GM19099 (cell line): ENCODE data around the gene TINCR.

Experiments
- POLR2A ChIP-seq: IDR thresholded peaks from 3 replicates; pipeline ENCODE4 v1.6.1; 2011; ENCODE audit warnings: low read depth; ENCODE audit not compliant: insufficient read length; ENCODE audit errors: extremely low read depth

The TINCR gene

DNA sequence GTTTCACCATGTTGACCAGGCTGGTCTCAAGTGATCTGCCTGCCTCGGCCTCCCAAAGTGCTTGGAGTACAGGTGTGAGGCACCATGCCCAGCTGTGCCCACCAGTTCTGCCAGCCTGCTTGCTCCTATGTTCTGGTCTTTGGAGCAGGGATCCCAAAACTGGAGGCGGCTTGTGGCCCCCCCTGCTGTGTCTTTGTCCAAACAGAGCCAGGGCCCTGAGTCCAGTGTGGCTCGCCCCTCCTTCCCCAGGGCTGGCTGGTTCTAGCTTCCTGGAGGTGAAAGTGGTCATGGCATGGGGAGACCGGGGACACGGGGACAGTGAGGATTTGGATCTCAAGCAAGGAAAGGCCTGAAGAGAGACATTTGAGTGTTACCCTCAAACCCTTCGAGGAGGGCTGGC, 11.5 kb upstream of the TINCR start:
- TF ChIP-seq POLR2A = no peak

DNA sequence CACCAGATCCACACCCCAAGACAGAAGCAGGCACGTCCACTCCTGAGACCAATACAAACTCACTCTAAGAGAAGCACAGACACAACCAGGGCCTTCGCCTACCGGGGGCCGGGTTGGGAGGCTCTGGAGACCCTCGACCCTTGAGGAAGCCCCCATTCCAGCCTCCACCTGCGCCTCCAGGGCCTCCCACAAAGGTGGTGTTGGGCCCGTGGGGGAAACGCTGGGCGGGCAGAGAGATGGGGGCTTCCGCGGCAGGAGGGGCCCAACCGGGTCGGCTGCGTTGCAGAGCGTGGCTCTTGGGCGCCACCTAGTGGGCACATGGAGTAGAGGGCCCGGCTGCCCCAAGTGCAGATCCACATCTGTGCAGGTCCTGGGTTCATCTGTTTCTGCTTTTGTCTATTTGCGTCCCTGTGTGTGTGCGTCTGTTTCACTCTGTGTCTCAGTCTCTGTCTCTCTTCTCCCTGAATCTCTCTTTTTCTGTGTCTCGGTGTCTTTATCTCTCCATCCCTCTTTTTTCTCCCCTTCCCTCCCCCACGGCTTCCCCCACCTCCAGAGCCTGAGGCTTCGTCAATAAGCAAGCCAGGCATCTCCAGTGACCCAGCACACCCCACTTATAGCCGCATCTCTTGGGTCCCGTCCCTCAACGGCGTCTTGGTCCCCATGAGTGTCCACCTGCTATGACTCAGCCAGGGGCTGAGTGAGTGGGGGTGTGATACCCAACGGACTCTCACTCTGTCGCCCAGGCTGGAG, 10.5 kb upstream of the TINCR start:
- no peak for TF ChIP-seq POLR2A

GRCh38 chr19:5575590-5575989, 7.8 kb upstream of the TINCR start:
- TF ChIP-seq POLR2A = no peak

DNA sequence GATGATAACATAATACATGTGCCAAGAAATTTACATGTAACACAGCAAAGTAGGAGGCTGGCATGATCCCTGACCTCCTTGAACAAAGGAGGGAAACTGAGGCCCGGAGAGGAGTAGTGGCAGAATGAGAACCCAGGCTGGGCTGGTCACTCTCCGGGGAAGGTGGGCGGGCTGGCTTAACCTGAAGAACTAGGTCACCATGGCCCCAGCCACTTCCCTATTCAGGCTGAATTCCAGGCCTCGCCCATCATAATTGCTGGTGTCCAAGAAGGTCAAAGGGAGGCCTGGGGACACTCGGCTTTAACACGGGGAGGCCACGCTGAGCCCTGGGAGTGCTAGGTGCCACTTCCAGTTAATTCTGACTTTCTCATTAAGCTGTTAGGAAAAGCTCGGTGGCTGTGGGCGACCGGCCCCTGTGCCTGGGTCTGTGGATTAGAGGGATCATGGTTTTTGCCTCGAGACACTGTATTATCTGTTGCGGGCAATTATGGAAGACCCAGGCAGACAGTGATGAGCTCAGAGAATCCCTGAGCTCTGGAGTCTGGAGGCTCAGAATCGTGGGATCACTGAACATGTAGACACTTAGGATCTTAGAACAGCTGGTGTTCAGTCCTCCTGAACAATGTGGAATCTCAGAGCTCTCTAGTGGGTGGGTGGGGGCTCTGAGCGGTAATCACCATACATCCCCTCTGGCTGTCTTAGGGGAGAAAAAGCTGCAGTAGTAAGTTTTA, 5.0 kb upstream of the TINCR start:
- TF ChIP-seq POLR2A = no peak

DNA sequence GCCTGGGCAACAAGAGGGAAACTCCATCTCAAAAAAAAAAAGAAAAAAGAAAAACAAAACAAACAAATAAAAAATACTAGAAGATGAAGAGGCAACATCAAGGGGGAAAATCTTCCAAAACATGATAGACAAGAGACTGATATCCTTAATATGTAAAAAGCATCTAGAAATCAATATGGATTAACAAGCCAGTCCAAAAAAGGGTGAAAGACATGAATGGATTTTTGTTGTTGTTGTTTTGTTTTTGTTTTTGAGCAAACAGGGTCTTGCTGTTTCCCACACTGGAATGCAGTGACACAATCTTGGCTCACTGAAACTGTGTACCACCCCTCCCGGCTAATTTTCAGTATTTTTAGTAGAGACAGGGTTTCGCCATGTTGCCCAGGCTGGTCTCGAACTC, 4.0 kb upstream of the TINCR start:
- no peak for TF ChIP-seq POLR2A

- no peak for TF ChIP-seq POLR2A
These were observed 236 bp upstream of the TINCR start for GRCh38 chr19:5567970-5568407.

GRCh38 chr19:5564930-5565329, 2.8 kb downstream of the TINCR start:
- no peak for TF ChIP-seq POLR2A

- TF ChIP-seq POLR2A = no peak
These were observed 3.7 kb downstream of the TINCR start for GRCh38 chr19:5563935-5564612.

DNA sequence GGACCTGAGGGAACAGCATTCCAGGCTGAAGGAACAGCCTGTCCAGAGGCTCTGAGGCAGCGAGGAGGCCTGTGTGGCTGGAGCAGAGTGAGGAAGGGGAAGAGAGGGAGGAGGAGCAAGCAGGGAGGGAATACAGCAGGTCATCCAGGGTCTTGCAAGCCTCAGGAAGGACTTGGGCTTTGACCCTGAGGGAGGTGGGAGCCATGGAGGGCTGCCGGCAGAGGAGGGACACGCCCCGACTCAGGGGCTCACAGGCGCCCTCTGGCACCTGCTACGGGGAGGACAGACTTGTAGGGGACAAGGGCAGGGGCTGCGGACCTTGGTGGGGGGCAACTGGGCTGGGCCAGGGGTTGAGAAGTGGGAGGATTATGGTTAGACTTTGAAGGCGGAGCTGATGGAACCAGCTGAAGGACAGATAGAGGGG, 4.7 kb downstream of the TINCR start:
- TF ChIP-seq POLR2A = no peak

DNA sequence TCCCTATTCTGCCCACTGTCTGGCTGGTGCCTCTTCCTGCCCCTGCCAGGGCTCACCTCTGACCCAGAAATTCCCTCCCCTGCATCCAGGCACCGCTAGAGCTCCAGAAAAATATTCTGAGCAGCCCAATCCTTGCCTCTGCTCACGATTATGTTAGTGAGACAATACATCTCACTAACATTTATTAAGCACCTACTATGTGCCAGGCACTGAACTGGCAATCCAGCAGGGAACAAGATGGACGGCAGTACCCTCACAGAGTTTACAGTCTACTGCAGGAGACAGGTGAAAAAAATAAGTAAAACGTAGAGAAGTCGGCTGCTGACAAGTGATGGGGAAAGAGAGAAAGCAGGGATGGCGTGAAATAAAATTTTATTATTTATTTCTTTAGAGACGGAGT, 5.5 kb downstream of the TINCR start:
- TF ChIP-seq POLR2A = no peak

- no peak for TF ChIP-seq POLR2A
These were observed 6.2 kb downstream of the TINCR start for GRCh38 chr19:5561559-5561958.

DNA sequence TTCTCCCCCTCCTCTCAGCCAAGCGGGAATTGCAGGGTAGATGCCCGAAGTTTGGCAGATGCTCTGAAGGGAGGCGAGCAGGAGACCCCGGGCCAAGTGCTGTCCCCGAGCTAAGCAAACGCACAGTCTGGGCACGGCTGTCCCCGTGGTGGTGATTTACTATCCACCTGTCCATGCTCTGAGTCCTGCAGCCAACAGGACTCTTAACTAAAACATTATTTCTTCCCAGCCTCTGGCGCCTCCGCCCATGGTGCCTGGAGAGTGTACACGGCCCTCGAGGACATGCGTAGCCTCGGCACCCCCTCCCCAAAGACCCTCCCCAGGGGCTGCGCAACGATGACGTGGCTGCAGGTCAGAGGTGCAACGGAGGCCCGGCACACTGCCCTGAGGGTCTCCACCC, 7.6 kb downstream of the TINCR start:
- no peak for TF ChIP-seq POLR2A

- no peak for TF ChIP-seq POLR2A
These were observed 8.0 kb downstream of the TINCR start for GRCh38 chr19:5559804-5560133.

GRCh38 chr19:5558101-5558621, 9.6 kb downstream of the TINCR start:
- TF ChIP-seq POLR2A = no peak

- no peak for TF ChIP-seq POLR2A
These were observed 10.1 kb downstream of the TINCR start for GRCh38 chr19:5557691-5558090.

DNA sequence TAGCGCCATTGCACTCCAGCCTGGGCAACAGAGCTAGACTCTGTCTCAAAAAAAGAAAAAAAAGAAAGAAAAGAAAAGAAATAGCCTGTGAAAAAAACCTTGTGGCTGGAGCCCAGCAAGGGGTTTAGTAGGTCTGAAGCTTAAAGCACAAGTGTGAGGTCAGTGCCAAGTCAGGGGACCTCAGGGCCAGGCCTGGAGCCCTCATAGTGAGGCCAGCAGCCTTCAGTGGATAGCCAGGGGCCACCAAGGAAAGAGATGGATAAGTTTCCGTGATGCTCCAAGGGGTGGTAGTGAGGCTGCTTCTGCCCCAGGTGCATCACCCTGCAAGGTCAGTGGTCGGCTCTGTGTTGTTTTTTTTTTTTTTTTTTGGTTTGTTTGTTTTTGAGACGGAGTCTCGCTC, 12.9 kb downstream of the TINCR start:
- TF ChIP-seq POLR2A = no peak

GRCh38 chr19:5553892-5554291, 13.9 kb downstream of the TINCR start:
- no peak for TF ChIP-seq POLR2A

GRCh38 chr19:5547881-5548280, 19.9 kb downstream of the TINCR start:
- no peak for TF ChIP-seq POLR2A
